HCT116 (cell line): ENCODE results near the gene PRKAA2. TPM values are rescaled to one million over a fixed set of nuclear protein-coding genes. Genes with fewer than 3 reads are reported as not detected.

ENCODE experiments used
- ATAC-seq: fragments of 200-7000 bp; cut with Tn5 transposase; 2 replicates; pipeline ENCODE4 v1.9.1; 2020; ENCODE audit warnings: mild to moderate bottlenecking, moderate library complexity
- BruUV-seq: library from RNA; stranded (reverse); fragments of 400-500 nt; replicated peaks from 2 replicates; lab custom pipeline; 2021; lab: Mats Ljungman, UMichigan
- CTCF ChIA-PET: fragments of 300-600 bp; sonication (Branson Sonifier 250); formaldehyde crosslinking; loops from one replicate; lab custom pipeline; 2021; ENCODE audit warnings: antibody characterized with exemption; lab: Charles Lee
- POLR2A ChIA-PET: fragments of 300-600, 350-600 bp; sonication (Branson Sonifier 250); formaldehyde crosslinking; loops from one replicate; lab custom pipeline; 2021; ENCODE audit warnings: antibody characterized with exemption; lab: Charles Lee
- RAD21 ChIA-PET, 2 experiments: fragments of 300-600 bp; sonication (Branson Sonifier 250); formaldehyde crosslinking; loops; one replicate each; lab custom pipeline; 2023; ENCODE audit warnings: low total read pairs in 2 of 2; ENCODE audit not compliant: uncharacterized antibody in 2 of 2, unreplicated experiment in 2 of 2, low non-redundant PET in 1 of 2; lab: Charles Lee
- DNase-seq: peaks from one replicate; pipeline ENCODE4 v3.0.0-alpha.2; 2010; ENCODE audit warnings: low read depth, low spot score
- H2AFZ ChIP-seq: fragments of 200-600 bp; shearing (Covaris generic), sonication (generic); 2 replicates; pipeline ENCODE4 v1.6.1; 2017; ENCODE audit warnings: low read depth, mixed run types, mixed read lengths, antibody characterized with exemption, low read length; ENCODE audit not compliant: poor library complexity, severe bottlenecking
- H3K27ac ChIP-seq: 2 replicates; pipeline ENCODE4 v1.5.1; 2012; ENCODE audit warnings: low read depth, low read length
- H3K27me3 ChIP-seq: fragments of 200-600 bp; sonication (generic); 2 replicates; pipeline ENCODE4 v1.6.1; 2016; ENCODE audit warnings: mixed run types, low read length, mixed read lengths; ENCODE audit not compliant: insufficient read depth
- H3K36me3 ChIP-seq, 2 experiments: fragments of 200-500 bp in 1 of 2; fragments of 200-600 bp in 1 of 2; sonication (Bioruptor generic) in 1 of 2; sonication (generic) in 1 of 2; 2 replicates each; pipeline versions ENCODE4 v1.5.1 to v1.6.1; 2014 to 2016; ENCODE audit warnings: low read length in 2 of 2, inconsistent platforms in 1 of 2, mixed read lengths in 1 of 2, mixed run types in 1 of 2; ENCODE audit not compliant: insufficient read depth in 2 of 2, control insufficient read depth in 1 of 2
- H3K4me1 ChIP-seq, 2 experiments: fragments of 200-600 bp in 1 of 2; sonication (generic) in 1 of 2; 2 replicates each; pipeline versions ENCODE4 v1.5.1 to v1.6.1; 2012 to 2017; ENCODE audit warnings: low read length in 2 of 2, inconsistent platforms in 1 of 2, mild to moderate bottlenecking in 1 of 2, mixed read lengths in 1 of 2, mixed run types in 1 of 2, moderate library complexity in 1 of 2; ENCODE audit not compliant: insufficient read depth in 2 of 2, control insufficient read depth in 1 of 2
- H3K4me2 ChIP-seq: fragments of 200-600 bp; sonication (generic); 2 replicates; pipeline ENCODE4 v1.6.1; 2017; ENCODE audit warnings: mixed run types, low read length, mixed read lengths
- H3K4me3 ChIP-seq, 2 experiments: fragments of 200-600 bp in 1 of 2; sonication (generic) in 1 of 2; replicated peaks in 1 of 2; 2 replicates each; pipeline ENCODE4 v1.5.1; 2011 to 2016; ENCODE audit warnings: low read length in 2 of 2, control low read depth in 1 of 2, low read depth in 1 of 2, mild to moderate bottlenecking in 1 of 2, mixed read lengths in 1 of 2, mixed run types in 1 of 2
- H3K79me2 ChIP-seq: fragments of 200-600 bp; sonication (generic); 2 replicates; pipeline ENCODE4 v1.6.1; 2017; ENCODE audit warnings: mild to moderate bottlenecking, mixed run types, low read length, moderate library complexity, mixed read lengths; ENCODE audit not compliant: insufficient read depth
- H3K9ac ChIP-seq: fragments of 200-600 bp; sonication (generic); 2 replicates; pipeline ENCODE4 v1.6.1; 2016; ENCODE audit warnings: low read length, mixed read lengths
- H3K9me2 ChIP-seq: fragments of 200-600 bp; sonication (generic), shearing (Covaris generic); 2 replicates; pipeline ENCODE4 v1.6.1; 2017; ENCODE audit warnings: mixed run types, mild to moderate bottlenecking, moderate library complexity; ENCODE audit not compliant: insufficient read depth
- H3K9me3 ChIP-seq, 2 experiments: fragments of 200-500 bp in 1 of 2; fragments of 200-600 bp in 1 of 2; sonication (Bioruptor generic) in 1 of 2; sonication (generic) in 1 of 2; 2 replicates each; pipeline ENCODE4 v1.6.1; 2014 to 2017; ENCODE audit warnings: low read length in 2 of 2, mixed read lengths in 2 of 2, inconsistent platforms in 1 of 2, low read depth in 1 of 2, mild to moderate bottlenecking in 1 of 2, mixed run types in 1 of 2, moderate library complexity in 1 of 2; ENCODE audit not compliant: control insufficient read depth in 1 of 2, insufficient read depth in 1 of 2
- H4K20me1 ChIP-seq: fragments of 200-600 bp; sonication (generic), shearing (Covaris generic); 2 replicates; pipeline ENCODE4 v1.6.1; 2017; ENCODE audit warnings: mixed run types, mild to moderate bottlenecking, moderate library complexity; ENCODE audit not compliant: insufficient read depth
- CEBPB ChIP-seq: IDR thresholded peaks from 2 replicates; pipeline ENCODE4 v1.6.1; 2012; ENCODE audit warnings: low read depth
- EZH2 ChIP-seq: fragments of 200-600 bp; sonication (generic); IDR thresholded peaks from 2 replicates; pipeline ENCODE4 v1.6.1; 2017; ENCODE audit warnings: antibody characterized with exemption, mixed run types
- EZH2phosphoT487 ChIP-seq: fragments of 200-600 bp; IDR thresholded peaks from 2 replicates; pipeline ENCODE4 v1.6.1; 2018; ENCODE audit warnings: antibody characterized with exemption, borderline replicate concordance
- JUND ChIP-seq: IDR thresholded peaks from 2 replicates; pipeline ENCODE4 v1.6.1; 2012
- POLR2AphosphoS5 ChIP-seq: IDR thresholded peaks from 2 replicates; pipeline ENCODE4 v1.6.1; 2011; ENCODE audit warnings: mild to moderate bottlenecking, low read depth, low read length, moderate library complexity
- RAD21 ChIP-seq: IDR thresholded peaks from 2 replicates; pipeline ENCODE4 v1.6.1; 2012; ENCODE audit warnings: low read depth, mild to moderate bottlenecking
- SIN3A ChIP-seq: IDR thresholded peaks from 2 replicates; pipeline ENCODE4 v1.6.1; 2012; ENCODE audit warnings: low read depth
- SP1 ChIP-seq: IDR thresholded peaks from 2 replicates; pipeline ENCODE4 v1.6.1; 2012; ENCODE audit warnings: low read depth
- SRF ChIP-seq: IDR thresholded peaks from 2 replicates; pipeline ENCODE4 v1.6.1; 2012; ENCODE audit warnings: low read depth
- TCF7L2 ChIP-seq: IDR thresholded peaks from 2 replicates; pipeline ENCODE4 v1.7.0; 2011; ENCODE audit warnings: borderline replicate concordance, inconsistent platforms; ENCODE audit not compliant: insufficient read depth, insufficient read length; ENCODE audit errors: extremely low read depth
- ZFX ChIP-seq: fragments of 450-650 bp; IDR thresholded peaks from 2 replicates; pipeline ENCODE4 v1.6.1; 2017
- intact Hi-C: fragments of 100-400 bp; cut with micrococcal nuclease; formaldehyde crosslinking; loops from 2 replicates; pipeline ENCODE4 v1.10.0; 2022
- total RNA-seq: library from RNA; stranded (reverse); gene quantifications from one replicate; pipeline ENCODE4 v1.2.1, GENCODE V29; 2021; ENCODE audit not compliant: unreplicated experiment
- TF ChIP-seq, protein P1 (sequence below): IDR thresholded peaks from 2 replicates; pipeline ENCODE4 v1.6.1; 2012; ENCODE audit warnings: low read depth
- TF ChIP-seq, protein P2 (sequence below): IDR thresholded peaks from 2 replicates; pipeline ENCODE4 v1.6.1; 2011; ENCODE audit warnings: mild to moderate bottlenecking, low read length, moderate library complexity; ENCODE audit not compliant: insufficient replicate concordance; ENCODE audit errors: extremely low read depth

PRKAA2 gene
- total RNA-seq, 1 experiment from 2014 or later: 1.6 TPM

- Histone ChIP-seq H3K36me3 (no peaks in the 10 kb centered on the region), H4K20me1 (no peaks in the 10 kb centered on the region), H3K27me3 (peaks cover 9% of the 10 kb centered on the region), H3K79me2 (no peaks in the 10 kb centered on the region), H3K9ac (no peak overlapping the region), H3K9me3 (no peaks in the 10 kb centered on the region), H3K4me1 (no peaks in the 10 kb centered on the region), H3K9me2 (no peaks in the 10 kb centered on the region), H2AFZ (no peak overlapping the region), H3K27ac (no peak overlapping the region), H3K4me3 (no peak overlapping the region), H3K4me2 (no peak overlapping the region)
- ChIA-PET POLR2A (no interaction called here), RAD21 (no interaction called here), CTCF (no interaction called here)
- BruUV-seq: no TSS peak
- DNase-seq (no peak), ATAC-seq (no peak)
- TF ChIP-seq ZFX: no peak
- no peak for TF ChIP-seq SP1
- no peak for TF ChIP-seq JUND
- TF ChIP-seq SIN3A: no peak
- no peak for TF ChIP-seq RAD21
- no peak for TF ChIP-seq SRF
- no peak for TF ChIP-seq CEBPB
- TF ChIP-seq, protein P1, sequence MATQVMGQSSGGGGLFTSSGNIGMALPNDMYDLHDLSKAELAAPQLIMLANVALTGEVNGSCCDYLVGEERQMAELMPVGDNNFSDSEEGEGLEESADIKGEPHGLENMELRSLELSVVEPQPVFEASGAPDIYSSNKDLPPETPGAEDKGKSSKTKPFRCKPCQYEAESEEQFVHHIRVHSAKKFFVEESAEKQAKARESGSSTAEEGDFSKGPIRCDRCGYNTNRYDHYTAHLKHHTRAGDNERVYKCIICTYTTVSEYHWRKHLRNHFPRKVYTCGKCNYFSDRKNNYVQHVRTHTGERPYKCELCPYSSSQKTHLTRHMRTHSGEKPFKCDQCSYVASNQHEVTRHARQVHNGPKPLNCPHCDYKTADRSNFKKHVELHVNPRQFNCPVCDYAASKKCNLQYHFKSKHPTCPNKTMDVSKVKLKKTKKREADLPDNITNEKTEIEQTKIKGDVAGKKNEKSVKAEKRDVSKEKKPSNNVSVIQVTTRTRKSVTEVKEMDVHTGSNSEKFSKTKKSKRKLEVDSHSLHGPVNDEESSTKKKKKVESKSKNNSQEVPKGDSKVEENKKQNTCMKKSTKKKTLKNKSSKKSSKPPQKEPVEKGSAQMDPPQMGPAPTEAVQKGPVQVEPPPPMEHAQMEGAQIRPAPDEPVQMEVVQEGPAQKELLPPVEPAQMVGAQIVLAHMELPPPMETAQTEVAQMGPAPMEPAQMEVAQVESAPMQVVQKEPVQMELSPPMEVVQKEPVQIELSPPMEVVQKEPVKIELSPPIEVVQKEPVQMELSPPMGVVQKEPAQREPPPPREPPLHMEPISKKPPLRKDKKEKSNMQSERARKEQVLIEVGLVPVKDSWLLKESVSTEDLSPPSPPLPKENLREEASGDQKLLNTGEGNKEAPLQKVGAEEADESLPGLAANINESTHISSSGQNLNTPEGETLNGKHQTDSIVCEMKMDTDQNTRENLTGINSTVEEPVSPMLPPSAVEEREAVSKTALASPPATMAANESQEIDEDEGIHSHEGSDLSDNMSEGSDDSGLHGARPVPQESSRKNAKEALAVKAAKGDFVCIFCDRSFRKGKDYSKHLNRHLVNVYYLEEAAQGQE: no peak
- no peak for TF ChIP-seq EZH2
- no peak for TF ChIP-seq TCF7L2
- TF ChIP-seq POLR2AphosphoS5: no peak
- TF ChIP-seq, protein P2, sequence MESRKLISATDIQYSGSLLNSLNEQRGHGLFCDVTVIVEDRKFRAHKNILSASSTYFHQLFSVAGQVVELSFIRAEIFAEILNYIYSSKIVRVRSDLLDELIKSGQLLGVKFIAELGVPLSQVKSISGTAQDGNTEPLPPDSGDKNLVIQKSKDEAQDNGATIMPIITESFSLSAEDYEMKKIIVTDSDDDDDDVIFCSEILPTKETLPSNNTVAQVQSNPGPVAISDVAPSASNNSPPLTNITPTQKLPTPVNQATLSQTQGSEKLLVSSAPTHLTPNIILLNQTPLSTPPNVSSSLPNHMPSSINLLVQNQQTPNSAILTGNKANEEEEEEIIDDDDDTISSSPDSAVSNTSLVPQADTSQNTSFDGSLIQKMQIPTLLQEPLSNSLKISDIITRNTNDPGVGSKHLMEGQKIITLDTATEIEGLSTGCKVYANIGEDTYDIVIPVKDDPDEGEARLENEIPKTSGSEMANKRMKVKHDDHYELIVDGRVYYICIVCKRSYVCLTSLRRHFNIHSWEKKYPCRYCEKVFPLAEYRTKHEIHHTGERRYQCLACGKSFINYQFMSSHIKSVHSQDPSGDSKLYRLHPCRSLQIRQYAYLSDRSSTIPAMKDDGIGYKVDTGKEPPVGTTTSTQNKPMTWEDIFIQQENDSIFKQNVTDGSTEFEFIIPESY: no peak
- TF ChIP-seq EZH2phosphoT487: no peak
- intact Hi-C loops: no loop called here
Observed at GRCh38 chr1:56663846-56664245, 18.7 kb downstream of the PRKAA2 start.
